ENCODE measurements around the gene ZBTB9.

- TF ChIP-seq CTCF (conservative IDR thresholded peaks at IDR 0.05; ENCODE audit: low read length) = no peak
- no peak for TF ChIP-seq EZH2phosphoT487 (IDR thresholded peaks at IDR 0.05; ENCODE audit: borderline replicate concordance)
Measured at GRCh38 chr6:33455051-33455450, 675 bp downstream of the ZBTB9 start.
